Tibial nerve (tissue), 4 donors: Measurements from ENCODE around the gene MYORG. TPM values are rescaled to one million over a fixed set of nuclear protein-coding genes. Genes with fewer than 3 reads are reported as not detected.

Source experiments
- DNase-seq, 2 donors: peaks; one replicate each; pipeline ENCODE4 v3.0.0-alpha.2; 2019; ENCODE audit warnings: low spot score in 2 of 2
- H3K27ac ChIP-seq, 4 donors: fragments of 200-600 bp; sonication (generic) in 3 of 4; one replicate each; pipeline ENCODE4 v1.5.1; 2017 to 2019; ENCODE audit warnings: mild to moderate bottlenecking in 1 of 4
- H3K27me3 ChIP-seq, 2 donors: fragments of 200-600 bp; sonication (generic) in 1 of 2; one replicate each; pipeline versions ENCODE4 v1.5.1 to v1.6.0; 2017 to 2019
- H3K36me3 ChIP-seq, 3 donors: fragments of 200-600 bp; sonication (generic); one replicate each; pipeline ENCODE4 v1.5.1; 2018 to 2019
- H3K4me1 ChIP-seq, 4 donors: fragments of 200-600 bp; sonication (generic) in 3 of 4; one replicate each; pipeline ENCODE4 v1.5.1; 2017 to 2019
- H3K4me3 ChIP-seq, 4 donors: fragments of 200-600 bp; sonication (generic) in 3 of 4; one replicate each; pipeline ENCODE4 v1.5.1; 2017 to 2019; ENCODE audit warnings: mild to moderate bottlenecking in 1 of 4, moderate library complexity in 1 of 4
- H3K9me3 ChIP-seq, 4 donors: fragments of 200-600 bp; sonication (generic) in 3 of 4; one replicate each; pipeline ENCODE4 v1.5.1; 2017 to 2019
- CTCF ChIP-seq, 5 experiments: fragments of 200-600 bp in 3 of 5; fragments of 450-650 bp in 2 of 5; sonication (generic) in 3 of 5; IDR thresholded peaks; one replicate each; pipeline ENCODE4 v1.5.1; 2016 to 2019; ENCODE audit warnings: antibody characterized with exemption in 5 of 5, mild to moderate bottlenecking in 3 of 5, moderate library complexity in 2 of 5
- EP300 ChIP-seq, 2 donors: sonication (generic); formaldehyde crosslinking; IDR thresholded peaks; one replicate each; pipeline ENCODE4 v1.6.1; 2017; ENCODE audit warnings: antibody characterized with exemption in 2 of 2, mild to moderate bottlenecking in 1 of 2
- POLR2A ChIP-seq, 2 donors: fragments of 450-650 bp; IDR thresholded peaks; one replicate each; pipeline ENCODE4 v1.6.1; 2017; ENCODE audit warnings: antibody characterized with exemption in 2 of 2, mild to moderate bottlenecking in 2 of 2, moderate library complexity in 2 of 2
- WGBS, 2 donors: methylation state at CpG; one replicate each; pipeline ENCODE4 v1.1.5; 2018; 5-methylcytosine and 5-hydroxymethylcytosine counted together
- total RNA-seq, 4 donors: library from RNA; depleted of rRNA; stranded (reverse); fragments of >200 nt; gene quantifications; one replicate each; pipeline ENCODE4 v1.1.0, GENCODE V29; 2016

MYORG gene
- total RNA-seq, 4 donors from 2014 or later: 4.8 to 9.0 (median 6.9) TPM

DNA sequence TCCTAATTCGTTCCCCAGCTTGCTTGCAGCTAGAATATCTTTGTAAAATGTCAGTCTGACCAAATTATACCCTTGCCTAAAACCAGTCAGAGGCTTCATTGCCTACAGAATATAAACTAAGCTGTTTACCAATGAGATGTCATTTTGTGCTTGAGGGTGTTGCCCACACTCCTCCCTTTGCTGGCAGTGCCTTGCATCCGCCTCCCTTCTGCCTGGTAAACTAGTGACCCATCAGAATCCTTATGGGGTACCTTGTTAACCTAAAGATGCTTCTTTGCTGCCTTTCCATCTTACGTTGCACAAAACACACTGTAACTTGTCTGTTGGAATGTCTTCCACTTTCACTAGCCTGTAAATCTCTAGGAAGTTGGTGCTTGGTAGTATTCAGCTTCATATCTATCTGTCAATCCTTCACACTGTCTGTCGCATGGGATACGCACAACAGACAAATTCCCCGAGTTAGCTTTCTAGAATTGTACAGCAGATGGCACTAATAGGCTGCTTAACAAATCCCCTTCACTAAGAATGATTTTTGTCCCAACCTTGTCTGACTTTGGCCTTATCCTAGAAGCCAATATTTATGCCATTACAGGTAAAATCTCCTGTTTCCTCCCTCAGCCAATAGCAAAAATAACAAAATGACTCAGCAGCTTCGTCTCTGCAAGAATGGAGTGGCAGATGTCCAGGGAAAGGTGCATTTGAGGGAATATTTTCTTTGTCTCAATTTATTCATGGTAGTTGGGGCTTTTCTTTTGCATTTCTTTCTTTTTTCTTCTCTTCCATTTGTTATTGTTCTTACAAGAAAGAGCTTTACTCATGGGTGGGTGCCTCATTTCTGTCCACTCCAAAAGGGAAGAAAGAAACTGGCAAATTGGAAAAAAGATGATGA is 44.4 kb downstream of the MYORG start:
- TF ChIP-seq CTCF (IDR thresholded peaks at IDR 0.05) (peak; percentile 43 to 80 (median 48)), POLR2A (IDR thresholded peaks at IDR 0.05) (no peak)
- H3K27ac ChIP-seq: peak overlapping the region in 1 of 4 donors; percentile 79
- H3K9me3 ChIP-seq: no peaks in the 10 kb centered on the region
- peak in 1 of 2 donors; percentile 46 for DNase-seq
- no peak overlapping the region for H3K4me3 ChIP-seq
- H3K27me3 ChIP-seq: no peaks in the 10 kb centered on the region
- peaks cover 0 to 72% (median 22%) of the 10 kb centered on the region in 4 donors for H3K4me1 ChIP-seq
- 30 to 35% methylated on average over 7 of the region's 7 CpGs for WGBS, 2 donors
- no peaks in the 10 kb centered on the region for H3K36me3 ChIP-seq

DNA sequence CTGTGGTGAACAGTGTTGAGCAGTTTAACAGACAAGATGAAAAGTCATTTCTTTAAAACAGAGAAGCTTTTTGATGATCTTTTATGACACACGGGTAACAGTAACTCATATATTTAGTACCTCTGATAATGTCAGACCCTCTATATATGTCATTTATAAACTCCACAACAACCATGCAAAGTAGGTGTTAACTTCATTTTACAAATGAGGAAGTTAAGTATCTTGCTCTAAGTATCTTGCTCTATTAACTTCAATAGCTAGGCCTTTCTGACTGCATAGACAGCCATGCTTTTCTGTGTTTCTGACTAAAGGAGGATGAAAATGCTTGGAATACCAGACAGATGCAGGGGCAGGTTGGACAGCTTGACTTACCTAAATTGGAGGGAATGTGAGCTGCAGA is 45.5 kb downstream of the MYORG start:
- Histone ChIP-seq H3K9me3 (no peaks in the 10 kb centered on the region), H3K27me3 (no peaks in the 10 kb centered on the region), H3K4me3 (no peak overlapping the region), H3K36me3 (no peaks in the 10 kb centered on the region), H3K27ac (no peak overlapping the region), H3K4me1 (peaks cover 0 to 72% (median 21%) of the 10 kb centered on the region in 4 donors)
- 79 to 80% methylated on average over 1 of the region's 1 CpG for WGBS, 2 donors
- TF ChIP-seq EP300 (IDR thresholded peaks at IDR 0.05) (no peak), POLR2A (IDR thresholded peaks at IDR 0.05) (no peak), CTCF (IDR thresholded peaks at IDR 0.05) (no peak)
- DNase-seq: no peak

DNA sequence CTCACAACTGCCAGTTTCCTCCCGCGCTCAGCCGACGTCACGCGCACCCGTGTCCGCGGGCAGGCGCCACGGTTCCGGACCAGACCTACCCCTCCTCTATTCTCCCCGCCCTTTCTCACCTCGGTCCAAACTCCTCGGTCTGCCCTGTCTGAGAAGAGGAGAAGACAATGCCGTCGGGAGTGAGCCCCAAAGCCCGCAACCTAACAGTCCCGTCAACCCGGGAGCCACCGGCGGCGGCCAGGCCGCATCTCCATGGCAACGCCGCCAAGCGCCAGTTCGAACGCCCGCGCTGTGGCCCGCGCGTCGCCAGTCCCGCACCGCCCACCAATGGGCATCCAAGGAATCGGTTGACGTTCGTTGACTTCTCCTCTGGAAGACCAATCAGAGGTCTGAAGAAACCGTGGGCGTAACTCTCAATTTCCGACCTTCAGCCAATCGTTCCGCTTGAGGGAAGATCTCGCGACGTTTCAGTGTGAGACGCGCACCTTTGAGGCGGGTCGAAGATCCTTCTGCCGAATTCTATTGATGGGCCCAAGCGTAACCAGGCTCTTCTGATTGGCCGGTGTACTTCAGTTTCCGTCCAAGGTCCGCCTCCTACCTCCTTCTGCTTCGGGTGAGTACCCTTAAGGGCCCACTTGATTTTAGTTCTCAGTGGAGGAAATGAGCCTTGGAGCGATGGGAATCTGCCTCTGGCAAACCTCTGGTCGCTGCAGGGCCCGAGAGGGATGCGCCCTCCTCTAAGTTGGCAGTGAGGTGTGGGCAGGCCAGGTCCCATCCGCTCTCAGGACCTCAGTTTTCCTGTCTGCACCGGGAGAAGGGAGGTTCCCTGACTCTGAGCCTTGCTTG is 47.5 kb downstream of the MYORG start, which contains the start of the genes KIF24 and NUDT2:
TSS of gene KIF24 (minus strand) at position 282 of the 846 bp plus-strand sequence. CDS start 17,922 bp downstream, outside the sequence.
TSS of gene NUDT2 (plus strand) at position 583 of the 846 bp plus-strand sequence. CDS start 9,471 bp downstream, outside the sequence.
- WGBS, 2 donors: 0 to 1% methylated on average over 48 to 58 of the region's 64 CpGs
- Histone ChIP-seq H3K4me3 (peak within 1 kb of the TSS; percentile 53 to 87 (median 78)), H3K36me3 (no peaks in the 10 kb centered on the region), H3K4me1 (peaks cover 0 to 55% (median 14%) of the 10 kb centered on the region in 4 donors), H3K27me3 (no peaks in the 10 kb centered on the region), H3K27ac (peak within 1 kb of the TSS; percentile 85 to 95 (median 92)), H3K9me3 (no peaks in the 10 kb centered on the region)
- peak; percentile 94 to 98 for DNase-seq
- peak in 1 of 2 donors; percentile 80 for TF ChIP-seq POLR2A (IDR thresholded peaks at IDR 0.05)
- TF ChIP-seq EP300 (IDR thresholded peaks at IDR 0.05): peak; percentile 86 to 88
- TF ChIP-seq CTCF (IDR thresholded peaks at IDR 0.05): peak in 1 of 5 experiments; percentile 40

DNA sequence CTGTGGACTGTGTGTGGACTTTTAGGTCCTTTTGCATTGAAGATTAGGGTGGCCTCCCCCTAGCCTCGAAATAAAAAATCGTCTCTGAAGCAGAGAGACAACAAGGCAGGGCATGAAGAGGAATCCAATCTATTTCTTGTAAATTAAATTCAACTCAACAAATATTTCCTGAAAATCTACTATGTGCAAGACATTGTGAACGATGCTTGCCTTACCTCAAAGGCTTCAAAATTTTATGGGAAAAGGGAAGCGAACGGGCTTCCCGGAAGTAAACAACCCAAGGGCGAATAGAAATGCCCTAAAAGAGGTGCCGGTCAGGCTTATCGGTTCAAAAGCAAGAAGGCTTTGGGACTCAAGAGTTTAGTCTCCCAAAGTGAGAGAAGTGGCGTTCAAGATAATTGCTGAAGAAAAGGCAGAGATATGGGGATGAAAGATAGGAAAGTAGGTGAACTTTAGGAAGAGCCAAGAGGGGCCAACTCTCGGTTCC is 48.2 kb downstream of the MYORG start:
- no peak for DNase-seq
- WGBS, 2 donors: 1 to 2% methylated on average over 11 of the region's 11 CpGs
- no peaks in the 10 kb centered on the region for H3K27me3 ChIP-seq
- peak overlapping the region; percentile 55 to 95 (median 72) for H3K27ac ChIP-seq
- H3K36me3 ChIP-seq: no peaks in the 10 kb centered on the region
- H3K9me3 ChIP-seq: no peaks in the 10 kb centered on the region
- H3K4me3 ChIP-seq: peak overlapping the region; percentile 51 to 87 (median 63)
- TF ChIP-seq CTCF (IDR thresholded peaks at IDR 0.05): no peak
- peaks cover 0 to 49% (median 14%) of the 10 kb centered on the region in 4 donors for H3K4me1 ChIP-seq
